HG02588 (cell line): ENCODE measurements around the gene C2.
"Not testable (repeated sequence)": the region's sequence is repeated elsewhere in the genome, so short reads cannot be mapped to it uniquely, and the experiment has no call there.

Source experiments
- ATAC-seq: cut with Tn5 transposase; IDR thresholded peaks from one replicate; pipeline ENCODE4 v1.9.1; 2021; ENCODE audit warnings: mild to moderate bottlenecking, moderate library complexity; ENCODE audit not compliant: unreplicated experiment

Gene C2

DNA sequence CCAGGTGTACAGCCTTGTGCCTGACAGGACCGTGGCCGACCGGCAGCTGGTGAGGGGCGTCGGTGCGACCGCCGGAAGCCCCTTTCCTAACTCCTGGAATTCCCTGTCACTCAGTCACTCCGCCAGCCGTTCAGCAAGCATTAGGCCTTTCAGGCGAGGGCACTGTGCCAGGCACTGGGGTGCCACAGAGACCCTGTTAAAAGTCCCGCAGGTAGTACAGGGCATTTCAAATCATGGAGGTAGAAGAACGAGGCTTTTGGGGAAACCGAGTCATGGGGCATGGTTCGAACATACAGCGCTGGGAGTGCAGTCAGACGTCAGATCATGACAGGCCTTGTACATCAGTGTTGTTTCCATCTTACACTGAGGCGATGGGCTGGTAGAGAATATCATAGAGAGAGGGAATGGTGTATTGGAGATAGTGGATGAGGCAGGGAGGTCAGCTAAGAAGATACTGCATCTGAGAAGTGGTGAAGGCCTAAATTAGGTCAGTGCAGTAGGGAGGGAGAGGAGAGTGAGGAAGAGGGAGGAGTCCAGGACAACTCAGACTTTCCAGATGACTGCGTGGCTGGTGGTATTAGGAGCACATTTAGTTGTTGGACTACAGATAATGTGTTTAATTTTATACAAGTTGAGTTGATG, 45.3 kb downstream of the C2 start:
- no peak for ATAC-seq

GRCh38 chr6:31976065-31976464, 48.5 kb downstream of the C2 start:
- ATAC-seq, result not testable (repeated sequence)

GRCh38 chr6:31977816-31978431, 50.4 kb downstream of the C2 start:
- no peak for ATAC-seq

DNA sequence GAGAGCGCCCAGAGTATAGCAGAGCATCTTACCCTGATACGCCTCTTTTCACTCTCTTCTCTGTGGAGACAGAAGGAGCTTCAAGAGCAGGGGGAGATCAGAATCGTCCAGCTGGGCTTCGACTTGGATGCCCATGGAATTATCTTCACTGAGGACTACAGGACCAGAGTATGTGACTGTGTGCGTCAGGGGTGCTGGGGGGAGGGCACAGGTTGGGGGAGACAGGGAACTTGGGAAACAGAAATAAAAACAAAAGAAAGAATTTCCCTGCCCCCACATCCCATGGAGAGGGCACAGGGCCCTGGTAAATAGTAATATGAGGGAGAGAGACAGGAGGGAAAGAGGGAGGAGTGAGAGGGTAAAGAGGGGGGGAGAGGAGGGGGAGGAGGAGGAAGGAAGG, 51.3 kb downstream of the C2 start:
- ATAC-seq, result no peak

DNA sequence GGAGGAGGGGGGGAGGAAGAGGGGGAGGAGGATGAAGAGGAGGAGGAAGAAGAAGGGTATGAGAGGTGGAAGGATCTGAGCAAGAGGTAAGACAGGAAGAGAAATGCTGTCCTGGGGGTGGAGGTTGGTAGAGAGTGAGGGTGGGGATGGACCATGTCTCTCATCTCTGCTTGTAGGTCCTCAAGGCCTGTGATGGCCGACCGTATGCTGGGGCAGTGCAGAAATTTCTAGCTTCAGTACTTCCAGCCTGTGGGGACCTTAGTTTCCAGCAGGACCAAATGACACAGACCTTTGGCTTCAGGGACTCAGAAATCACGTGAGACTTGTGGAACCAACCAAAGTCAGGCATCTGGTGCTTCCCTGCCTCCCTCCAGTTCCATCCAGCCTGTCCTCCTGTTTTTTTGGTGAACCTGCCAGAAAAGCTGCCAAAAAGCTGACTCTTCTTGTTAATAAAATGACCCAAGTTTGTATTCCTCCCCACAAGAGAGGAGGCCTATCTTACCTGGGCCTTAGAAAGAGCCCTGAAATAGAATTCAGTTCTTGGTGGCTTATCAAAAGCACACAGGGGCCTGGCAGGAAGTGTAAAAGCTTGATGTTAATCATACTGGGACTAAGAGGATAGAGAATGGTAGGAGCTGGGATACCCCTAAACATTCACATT, 51.9 kb downstream of the C2 start:
- ATAC-seq, result no peak

GRCh38 chr6:31980195-31980876, 52.8 kb downstream of the C2 start:
- ATAC-seq, result not testable (repeated sequence)

GRCh38 chr6:31980998-31981397, 53.5 kb downstream of the C2 start:
- not testable (repeated sequence) for ATAC-seq

DNA sequence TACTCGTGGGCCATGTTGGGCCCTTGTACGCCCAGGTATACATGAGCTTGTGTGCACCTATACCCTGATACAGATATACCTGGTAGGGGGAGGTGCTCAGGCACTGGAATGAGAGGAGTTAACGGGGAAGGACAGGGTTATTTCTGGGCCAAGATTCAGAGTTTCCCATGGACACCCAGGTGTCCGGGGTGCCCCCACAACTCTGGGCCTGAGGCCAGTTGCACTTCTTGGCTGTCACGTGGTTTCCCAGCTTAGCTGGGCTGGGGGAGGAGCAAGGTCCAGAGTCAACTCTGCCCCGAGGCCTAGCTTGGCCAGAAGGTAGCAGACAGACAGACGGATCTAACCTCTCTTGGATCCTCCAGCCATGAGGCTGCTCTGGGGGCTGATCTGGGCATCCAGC, 54.2 kb downstream of the C2 start, which contains the start of gene C4A:
Gene C4A (plus strand): TSS at position 314 of the 400 bp plus-strand sequence. CDS start 51 bp downstream, at position 365.
- not testable (repeated sequence) for ATAC-seq

DNA sequence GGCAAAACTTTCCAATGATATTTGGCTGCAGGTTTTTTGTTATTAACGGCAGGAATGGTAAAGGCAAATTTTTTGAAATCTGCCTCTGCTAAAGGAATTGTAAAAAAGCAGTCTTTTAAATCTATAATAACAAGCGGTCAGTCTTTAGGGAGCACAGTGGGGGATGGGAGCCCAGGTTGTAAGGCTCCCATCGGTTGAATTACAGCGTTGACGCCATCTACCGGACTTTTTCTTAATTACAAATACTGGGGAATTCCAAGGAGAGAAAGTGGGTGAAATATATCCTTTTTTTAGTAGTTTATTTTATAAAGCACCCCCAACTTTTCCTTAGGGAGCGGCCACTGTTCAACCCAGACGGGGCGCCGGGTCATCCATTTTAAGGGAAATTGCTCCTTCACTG, 61.8 kb downstream of the C2 start:
- ATAC-seq, result not testable (repeated sequence)

GRCh38 chr6:31994421-31994820, 66.9 kb downstream of the C2 start:
- not testable (repeated sequence) for ATAC-seq
